NCI-H748 (cell line): Measurements from ENCODE around the gene ARHGAP35.
"Not testable (repeated sequence)": the region's sequence is repeated elsewhere in the genome, so short reads cannot be mapped to it uniquely, and the experiment has no call there.

Experiments
- DNase-seq: peaks from one replicate; lab custom pipeline; 2025; ENCODE audit not compliant: unreplicated experiment; lab: John Stamatoyannopoulos, UW

ARHGAP35 gene

DNA sequence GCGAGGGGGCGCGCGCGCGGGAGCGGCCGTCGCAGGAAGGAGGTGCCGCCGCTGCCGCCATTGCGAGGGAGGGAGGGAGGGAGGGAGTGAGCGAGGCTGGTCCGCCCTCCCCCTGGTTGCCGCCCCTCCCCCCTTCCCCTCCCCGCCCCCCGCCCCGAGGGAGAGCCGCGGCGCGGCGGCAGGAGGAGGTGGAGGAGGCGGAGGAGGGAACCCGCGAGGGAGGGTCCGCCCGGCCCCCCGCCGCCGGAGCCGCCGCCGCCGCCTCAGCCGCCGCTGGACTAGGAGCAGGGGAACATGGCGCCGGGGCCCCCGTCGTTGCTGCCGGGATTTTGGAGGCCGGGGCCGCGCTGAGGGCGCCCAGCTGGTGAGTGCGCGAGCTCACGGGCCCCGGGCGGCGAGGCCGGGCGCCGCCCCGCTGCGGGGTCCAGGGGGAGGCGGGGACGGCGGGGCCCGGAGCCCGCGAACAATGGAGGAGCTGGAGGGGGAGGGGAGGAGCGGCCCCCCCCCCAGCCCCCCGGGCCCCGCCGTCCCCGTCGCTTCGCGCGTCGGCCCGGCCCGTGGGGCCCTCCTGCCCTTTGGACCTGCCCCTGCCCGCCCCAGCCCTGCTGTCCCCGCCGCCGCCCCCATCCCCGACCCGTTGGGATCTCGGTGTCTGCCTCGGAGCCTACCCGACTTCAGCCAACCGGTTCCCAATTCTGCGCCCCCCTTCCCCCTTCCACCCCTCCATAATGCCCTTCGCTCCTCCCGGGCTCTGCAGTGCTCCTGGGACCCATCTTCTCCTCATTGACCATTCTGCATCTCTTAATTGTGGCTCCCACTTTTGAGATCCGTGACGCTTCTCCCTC is at the start of gene ARHGAP35:
TSS of gene ARHGAP35 (plus strand) at position 152 of the 845 bp plus-strand sequence. CDS start 57,679 bp downstream, outside the sequence.
- DNase-seq = no peak

DNA sequence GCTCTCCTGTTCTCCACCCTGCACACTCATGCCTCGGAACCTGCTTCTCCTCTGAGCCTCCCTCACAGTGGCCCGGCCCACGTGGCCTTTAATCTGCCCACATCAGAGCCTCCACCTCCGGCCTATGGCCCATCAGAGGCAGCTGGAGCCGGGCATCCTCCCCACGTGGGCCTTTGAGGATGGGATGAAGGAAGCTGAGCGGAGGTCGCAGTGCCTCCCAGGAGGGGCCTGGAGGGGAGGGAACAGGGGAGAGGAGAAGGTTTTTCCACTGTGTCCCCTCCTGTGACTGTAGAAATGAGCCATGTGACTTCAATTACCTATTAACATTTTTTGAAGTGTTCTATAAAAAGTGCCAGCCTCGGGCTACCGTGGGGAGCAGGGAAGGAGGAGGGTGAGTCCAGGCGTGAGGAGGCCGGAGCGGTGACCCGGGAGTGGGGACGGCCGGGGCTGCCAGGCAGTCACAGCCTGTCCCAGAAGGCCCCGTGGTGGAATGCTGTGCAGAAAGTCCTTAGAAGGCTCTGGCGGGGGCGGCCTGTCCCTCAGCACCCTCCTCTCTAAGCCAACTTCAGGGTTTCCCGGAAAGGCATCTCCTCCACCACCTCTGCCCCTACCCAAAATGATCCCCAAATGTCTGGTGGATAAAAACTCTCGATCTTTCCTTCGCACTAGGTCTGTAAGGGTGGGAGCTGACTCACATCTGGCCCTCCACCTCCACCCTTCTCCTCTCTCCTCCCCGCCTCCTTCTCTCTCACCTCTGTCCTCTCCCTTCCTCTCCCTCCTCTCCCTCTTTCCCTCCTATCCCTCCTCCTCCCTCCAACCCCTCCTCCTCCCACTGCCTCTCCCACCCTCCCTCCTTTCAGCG is 47.6 kb upstream of the ARHGAP35 start:
- DNase-seq = no peak

- DNase-seq = peak; percentile 49
Measured at GRCh38 chr19:46813839-46814358, 46.9 kb upstream of the ARHGAP35 start.

- no peak for DNase-seq
Measured at GRCh38 chr19:46815833-46816627, 44.8 kb upstream of the ARHGAP35 start.

GRCh38 chr19:46818812-46819211 is 42.0 kb upstream of the ARHGAP35 start:
- DNase-seq = no peak

GRCh38 chr19:46821512-46822409 is 39.0 kb upstream of the ARHGAP35 start:
- DNase-seq = no peak

DNA sequence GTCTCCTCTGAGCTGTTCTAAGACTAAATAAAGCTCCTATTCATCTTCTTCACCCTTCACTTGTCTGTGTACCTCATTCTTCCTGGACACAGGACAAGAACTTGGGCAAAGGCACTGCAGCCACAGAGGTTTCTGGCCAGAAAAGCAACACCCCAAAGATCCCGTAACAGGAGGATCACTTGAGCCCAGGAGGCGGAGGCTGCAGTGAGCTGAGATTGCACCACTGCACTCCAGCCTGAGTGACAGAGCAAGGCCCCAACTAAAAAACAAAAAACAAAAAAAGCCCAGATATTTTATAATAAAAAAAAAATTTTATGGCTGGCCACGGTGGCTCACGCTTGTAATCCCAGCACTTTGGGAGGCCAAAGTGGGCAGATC is 38.4 kb upstream of the ARHGAP35 start:
- not testable (repeated sequence) for DNase-seq

GRCh38 chr19:46823049-46823448 is 37.7 kb upstream of the ARHGAP35 start:
- no peak for DNase-seq

- DNase-seq = no peak
Measured at GRCh38 chr19:46824890-46825730, 35.7 kb upstream of the ARHGAP35 start.

- DNase-seq = no peak
Measured at GRCh38 chr19:46825731-46826055, 35.1 kb upstream of the ARHGAP35 start.

- DNase-seq = no peak
Measured at GRCh38 chr19:46828484-46828883, 32.3 kb upstream of the ARHGAP35 start.

DNA sequence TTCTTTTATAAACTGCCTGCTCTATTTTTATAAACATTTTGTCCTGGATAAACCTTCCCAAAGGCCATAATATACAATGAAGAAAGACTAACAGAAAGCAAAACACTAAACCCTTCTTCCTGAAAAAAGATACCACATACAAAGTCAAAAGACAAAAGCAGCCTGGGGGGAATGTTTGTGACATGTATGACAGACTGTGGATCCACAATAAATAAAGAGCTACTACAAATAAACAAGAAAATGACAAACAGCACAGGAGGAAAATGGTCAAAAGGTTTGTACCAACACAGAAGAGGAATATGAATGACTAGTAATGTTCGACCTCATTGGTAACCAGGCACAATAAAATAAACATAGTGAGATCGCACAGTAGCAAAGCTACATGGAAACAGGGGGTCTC is 29.9 kb upstream of the ARHGAP35 start:
- no peak for DNase-seq

- DNase-seq = no peak
Measured at GRCh38 chr19:46834121-46834520, 26.7 kb upstream of the ARHGAP35 start.

DNA sequence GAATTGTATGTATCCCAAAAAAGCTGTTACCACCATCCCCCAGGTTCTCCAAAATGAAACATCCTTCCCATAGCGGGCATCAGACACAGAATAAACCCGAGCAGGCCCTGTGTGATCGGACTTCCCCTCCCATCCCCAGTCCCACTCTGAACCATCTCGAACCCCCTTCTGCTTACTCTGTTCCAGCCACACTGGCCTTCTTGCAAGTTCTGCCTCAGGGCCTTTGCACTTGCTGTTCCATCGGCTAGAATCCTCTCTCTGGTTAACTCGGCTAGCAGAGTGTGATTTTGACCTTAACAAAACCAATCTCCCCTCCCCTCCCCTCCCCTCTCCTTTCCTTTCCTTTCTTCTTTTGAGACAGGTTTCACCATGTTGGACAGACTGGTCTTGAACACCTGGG is 25.8 kb upstream of the ARHGAP35 start:
- no peak for DNase-seq

DNA sequence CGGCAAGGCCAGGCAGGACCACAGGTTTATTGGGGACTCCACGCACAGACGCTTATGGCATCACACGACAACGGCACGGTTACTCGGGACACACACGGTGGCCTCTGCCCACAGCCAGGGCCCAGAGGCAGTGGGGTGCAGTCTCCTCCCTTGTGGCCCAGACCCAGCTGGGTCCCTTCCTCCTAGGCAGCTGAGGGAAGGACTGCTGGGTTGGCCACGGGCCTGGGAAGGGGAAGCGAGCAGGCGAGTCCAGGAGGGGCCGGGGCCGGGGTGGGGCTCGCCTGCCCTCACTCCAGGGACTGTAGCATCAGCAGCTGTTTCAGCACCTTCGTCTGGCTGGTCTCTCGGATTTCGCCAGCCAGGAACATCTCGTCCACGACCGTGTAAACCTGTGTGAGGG is 22.6 kb upstream of the ARHGAP35 start:
- DNase-seq = no peak

DNA sequence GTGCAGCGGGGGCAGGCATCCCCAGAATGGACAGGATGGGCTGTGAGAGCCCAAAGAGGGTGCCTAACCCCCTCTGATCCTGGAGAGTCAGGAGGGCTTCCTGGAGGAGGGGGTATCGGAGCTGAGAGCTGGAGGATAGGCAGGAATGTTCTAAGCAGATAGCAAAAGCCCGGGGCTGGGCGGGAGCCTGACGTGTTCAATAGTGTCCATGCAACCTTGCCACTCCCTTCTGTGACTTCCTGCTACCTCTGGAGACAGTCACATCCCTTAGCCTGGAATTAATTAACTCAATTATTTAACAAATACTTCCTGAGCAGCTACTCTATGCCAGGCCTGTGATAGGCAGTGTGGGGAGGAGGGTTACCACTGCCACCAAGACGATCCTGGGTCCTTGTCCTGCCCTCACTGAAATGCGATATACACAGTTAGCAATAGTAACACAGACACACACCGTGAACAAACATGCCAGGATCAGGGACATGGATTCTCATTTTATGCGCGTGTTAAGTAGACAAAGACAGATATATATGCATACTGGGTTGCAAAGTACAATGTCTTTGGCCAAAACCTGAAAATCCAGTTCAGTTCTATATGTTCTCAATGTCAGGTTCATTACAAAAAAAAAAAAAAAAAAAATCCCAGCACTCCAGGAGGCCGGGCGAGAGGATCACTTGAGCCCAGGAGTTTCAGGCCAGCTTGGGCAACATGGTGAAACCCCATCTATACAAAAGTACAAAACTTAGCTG is 20.9 kb upstream of the ARHGAP35 start:
- DNase-seq = peak; percentile 60

DNA sequence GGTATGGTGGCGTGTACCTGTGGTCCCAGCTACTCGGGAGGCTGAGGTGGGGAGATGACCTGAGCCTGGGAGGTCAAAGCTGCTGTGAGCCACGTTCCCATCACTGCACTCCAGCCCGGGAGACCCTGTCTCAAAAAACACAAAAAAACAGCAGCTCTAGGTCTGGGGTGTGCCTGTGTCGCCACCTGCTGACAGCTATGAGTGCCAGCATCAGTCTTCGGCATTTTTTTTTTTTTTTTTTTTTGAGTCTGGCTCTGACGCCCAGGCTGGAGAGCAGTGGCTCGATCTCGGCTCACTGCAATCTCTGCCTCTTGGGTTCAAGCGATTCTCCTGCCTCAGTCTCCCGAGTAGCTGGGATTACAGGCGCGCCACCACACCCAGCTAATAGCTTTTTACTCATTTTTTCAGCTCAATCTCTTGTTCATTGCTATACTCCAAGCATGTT is 20.3 kb upstream of the ARHGAP35 start:
- DNase-seq = peak; percentile 84

DNA sequence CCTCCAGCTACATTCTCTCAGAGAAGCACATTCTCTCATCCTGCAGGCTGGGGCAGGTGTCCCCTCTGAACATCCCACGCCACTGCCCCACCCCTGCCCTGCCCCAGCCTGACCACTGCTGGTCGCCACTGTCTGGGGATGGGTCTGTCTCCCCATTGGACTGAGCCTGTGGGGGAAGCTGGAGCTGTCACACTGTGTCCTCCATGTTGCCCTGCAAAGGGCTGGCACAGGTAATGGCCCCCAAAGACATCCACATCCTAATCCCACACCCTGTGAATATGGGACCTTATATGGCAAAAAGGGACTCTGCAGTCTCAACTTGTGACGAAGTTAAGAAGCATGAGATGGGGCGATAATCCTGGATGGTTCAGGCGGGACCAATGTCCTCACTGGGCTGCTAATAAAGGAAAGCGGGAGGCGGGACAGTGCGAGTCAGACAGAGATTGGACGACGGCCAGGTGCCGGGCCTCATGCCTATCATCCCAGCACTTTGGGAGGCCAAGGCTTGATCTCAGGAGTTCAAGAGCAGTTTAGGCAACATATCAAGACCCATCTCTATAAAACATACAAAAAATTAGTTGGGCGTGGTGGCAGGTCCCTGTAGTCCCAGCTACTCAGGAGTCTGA is 19.2 kb upstream of the ARHGAP35 start:
- DNase-seq = no peak
